Adrenal gland (tissue), 12 donors: Measurements from ENCODE around the gene AIFM2. TPM values are rescaled to one million over a fixed set of nuclear protein-coding genes. Genes with fewer than 3 reads are reported as not detected.

ENCODE experiments used
- DNase-seq, 7 donors: peaks; one replicate each; pipeline ENCODE4 v3.0.0-alpha.2; 2019 to 2020
- H3K27ac ChIP-seq, 5 donors: fragments of 200-600 bp; sonication (generic) in 4 of 5; 1 replicate in 3 of 5; 2 replicates in 2 of 5; pipeline versions ENCODE4 v1.5.1 to v1.8.0; 2016 to 2020; ENCODE audit warnings: mild to moderate bottlenecking in 1 of 5
- H3K27me3 ChIP-seq: fragments of 200-600 bp; 2 replicates; pipeline ENCODE4 v1.8.0; 2021
- H3K36me3 ChIP-seq, 2 donors: fragments of 200-600 bp; replicated peaks in 1 of 2; 1 replicate in 1 of 2; 2 replicates in 1 of 2; pipeline versions ENCODE4 v1.5.1 to v1.8.0; 2018 to 2022
- H3K4me1 ChIP-seq, 2 donors: fragments of 200-600 bp; replicated peaks in 1 of 2; 1 replicate in 1 of 2; 2 replicates in 1 of 2; pipeline versions ENCODE4 v1.5.1 to v1.8.0; 2018 to 2021
- H3K4me3 ChIP-seq, 4 donors: fragments of 200-600 bp; sonication (generic) in 3 of 4; one replicate each; pipeline ENCODE4 v1.5.1; 2016 to 2018
- H3K9me3 ChIP-seq, 3 donors: fragments of 200-600 bp; sonication (generic) in 1 of 3; replicated peaks in 1 of 3; 1 replicate in 2 of 3; 2 replicates in 1 of 3; pipeline versions ENCODE4 v1.5.1 to v1.8.0; 2016 to 2021
- CTCF ChIP-seq, 6 experiments: fragments of 450-650 bp in 4 of 6; fragments of 200-600 bp in 2 of 6; sonication (generic) in 1 of 6; IDR thresholded peaks; 1 replicate in 5 of 6; 2 replicates in 1 of 6; pipeline versions ENCODE4 v1.5.1 to v1.8.0; 2016 to 2021; ENCODE audit warnings: antibody characterized with exemption in 6 of 6, mild to moderate bottlenecking in 2 of 6, moderate library complexity in 1 of 6
- POLR2A ChIP-seq, 2 donors: fragments of 450-650 bp; IDR thresholded peaks; one replicate each; pipeline ENCODE4 v1.6.1; 2017; ENCODE audit warnings: antibody characterized with exemption in 2 of 2, mild to moderate bottlenecking in 2 of 2, moderate library complexity in 1 of 2
- WGBS, 4 donors: extraction: QIAGEN DNeasy Blood & Tissue Kit in 2 of 4; methylation state at CpG; one replicate each; pipeline versions ENCODE4 v1.1.5 to v1.1.7; 2013 to 2017; 5-methylcytosine and 5-hydroxymethylcytosine counted together
- intact Hi-C, 2 donors: fragments of 100-400 bp; cut with DNase I; formaldehyde crosslinking; loops; one replicate each; pipeline versions ENCODE4 v1.14.1 to v1.15.0; 2022 to 2023
- polyA plus RNA-seq, 3 donors: library from polyadenylated mRNA; stranded (reverse); fragments of 200-250 nt in 2 of 3; fragments of 350-450 nt in 1 of 3; fragmentation: Illumina TruSeq in 1 of 3; extraction: RNeasy Lipid Tissue Mini Kit (QIAGEN cat#74804) in 1 of 3; gene quantifications; one replicate each; pipeline ENCODE4 v1.2.3, GENCODE V29; 2013 to 2014
- total RNA-seq, 9 donors: library from RNA; depleted of rRNA in 4 of 9; stranded (reverse); fragments of >200 nt in 4 of 9; fragments of 120-200 nt in 1 of 9; fragmentation: NEBNext Ultra II Directional in 1 of 9; extraction: Animal tissue kit (Norgen Biotek cat#: 25700) in 1 of 9; gene quantifications; one replicate each; pipeline versions ENCODE4 v1.1.0 to v1.2.4, GENCODE V29; 2013 to 2023
- donor health status: healthy with polysubstance abuse.
- donor health status: Bipolar disorder and iron deficiency.
- donor health status: DM: yes; HTN: yes; CAD: no.
- donor health status: DM: no; HTN: no; CAD: no.
- donor health status: DM: no; HTN: no; CAD: no.
- donor health status: DM: yes; HTN: yes; CAD: no.

AIFM2 gene
- total and polyA plus RNA-seq, 12 donors = 7.4 to 31.2 (median 12.7) TPM

DNA sequence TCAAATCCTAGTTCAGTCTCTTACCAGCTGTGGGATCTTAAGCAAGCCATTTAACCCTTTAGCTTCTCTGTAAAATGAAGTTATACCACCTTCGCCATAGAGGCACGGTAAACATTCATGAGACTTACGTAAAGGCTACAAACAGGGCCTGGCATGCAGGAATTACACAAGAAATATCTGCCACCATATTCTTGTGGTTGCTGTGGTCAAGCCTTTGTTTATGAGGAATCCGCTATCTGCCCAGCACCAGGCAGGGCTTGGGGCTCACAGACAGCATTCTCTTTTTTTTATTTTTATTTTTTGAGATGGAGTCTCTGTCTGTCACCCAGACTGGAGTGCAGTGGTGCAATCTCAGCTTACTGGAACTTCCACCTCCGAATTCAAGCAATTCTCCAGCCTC is 9.9 kb downstream of the AIFM2 start:
- H3K9me3 ChIP-seq = no peaks in the 10 kb centered on the region
- H3K27ac ChIP-seq = no peak overlapping the region
- H3K4me1 ChIP-seq = no peaks in the 10 kb centered on the region
- H3K27me3 ChIP-seq = no peaks in the 10 kb centered on the region
- H3K36me3 ChIP-seq = peaks cover 0 to 16% of the 10 kb centered on the region in 2 donors
- WGBS, 4 donors = 83 to 94% (median 91%) methylated on average over 5 of the region's 5 CpGs
- no peak for TF ChIP-seq POLR2A (IDR thresholded peaks at IDR 0.05)
- TF ChIP-seq CTCF (IDR thresholded peaks at IDR 0.05) = no peak
- no peak overlapping the region for H3K4me3 ChIP-seq
- DNase-seq = no peak
- intact Hi-C loops = no loop called here

GRCh38 chr10:70121281-70121949 is 11.2 kb downstream of the AIFM2 start:
- H3K4me3 ChIP-seq = no peak overlapping the region
- 94 to 98% (median 95%) methylated on average over 11 of the region's 11 CpGs for WGBS, 4 donors
- no peaks in the 10 kb centered on the region for H3K27me3 ChIP-seq
- H3K36me3 ChIP-seq = peaks cover 0 to 16% of the 10 kb centered on the region in 2 donors
- no peak for DNase-seq
- no peaks in the 10 kb centered on the region for H3K4me1 ChIP-seq
- TF ChIP-seq POLR2A (IDR thresholded peaks at IDR 0.05) (no peak), CTCF (IDR thresholded peaks at IDR 0.05) (no peak)
- no peak overlapping the region for H3K27ac ChIP-seq
- intact Hi-C loops = no loop called here
- H3K9me3 ChIP-seq = no peaks in the 10 kb centered on the region

DNA sequence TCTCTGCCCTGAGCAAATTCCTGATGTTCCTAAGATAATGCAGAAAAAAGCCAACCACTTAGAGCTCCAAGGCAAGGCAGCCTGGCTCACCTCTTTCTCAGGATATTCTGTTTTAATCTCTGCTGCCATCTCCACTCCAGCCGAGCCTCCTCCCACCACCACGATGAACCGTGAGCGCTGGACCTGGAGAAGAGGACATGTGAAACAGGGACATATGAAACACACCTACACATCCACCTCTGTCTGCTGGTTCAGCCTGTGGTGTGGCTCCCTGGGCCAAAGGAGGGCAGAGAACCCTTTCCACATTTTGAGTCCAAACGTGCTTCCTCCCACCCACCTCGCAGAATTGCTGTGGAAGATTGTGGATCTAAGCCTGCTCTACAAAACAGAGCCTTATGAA is 12.2 kb downstream of the AIFM2 start:
- no peak for TF ChIP-seq CTCF (IDR thresholded peaks at IDR 0.05)
- TF ChIP-seq POLR2A (IDR thresholded peaks at IDR 0.05) = no peak
- DNase-seq = no peak
- Histone ChIP-seq H3K27ac (no peak overlapping the region), H3K9me3 (no peaks in the 10 kb centered on the region), H3K4me3 (no peak overlapping the region), H3K36me3 (peaks cover 0 to 16% of the 10 kb centered on the region in 2 donors), H3K4me1 (no peaks in the 10 kb centered on the region), H3K27me3 (no peaks in the 10 kb centered on the region)
- intact Hi-C loops = no loop called here
- 84 to 94% (median 91%) methylated on average over 6 of the region's 6 CpGs for WGBS, 4 donors

DNA sequence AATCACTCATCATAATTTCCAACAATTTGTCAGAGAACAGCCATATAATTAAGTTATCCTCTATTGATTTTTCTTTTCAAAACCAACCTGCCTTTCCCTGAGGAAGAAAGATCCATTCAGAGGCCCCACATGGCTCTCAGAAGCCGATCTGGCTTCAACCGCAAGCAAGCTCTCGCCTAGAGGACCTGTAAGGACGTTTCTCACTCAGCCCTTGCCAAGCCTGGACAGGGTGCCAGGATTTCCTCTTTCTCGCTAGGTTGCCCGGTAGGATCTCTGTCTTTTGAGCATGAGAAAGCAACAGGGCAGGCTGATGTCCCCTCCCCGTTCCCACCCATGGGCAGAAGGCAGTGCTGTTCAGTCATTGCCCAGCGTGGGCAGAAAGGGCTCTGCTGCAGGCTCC is 13.0 kb downstream of the AIFM2 start:
- H3K27me3 ChIP-seq = no peaks in the 10 kb centered on the region
- no peaks in the 10 kb centered on the region for H3K4me1 ChIP-seq
- WGBS, 4 donors = 81 to 96% (median 82%) methylated on average over 8 of the region's 8 CpGs
- H3K4me3 ChIP-seq = no peak overlapping the region
- no peaks in the 10 kb centered on the region for H3K9me3 ChIP-seq
- intact Hi-C loops = loop anchor here in 1 of 2 donors (10.0 kb wide), 1 partner anchor 245 kb away; no protein-coding TSS in a partner anchor
- TF ChIP-seq POLR2A (IDR thresholded peaks at IDR 0.05) (no peak), CTCF (IDR thresholded peaks at IDR 0.05) (no peak)
- no peak overlapping the region for H3K27ac ChIP-seq
- DNase-seq = no peak
- H3K36me3 ChIP-seq = peaks cover 0 to 22% of the 10 kb centered on the region in 2 donors
